Heart right ventricle (tissue), 16 donors: ENCODE data around the gene DGKE. TPM values are rescaled to one million over a fixed set of nuclear protein-coding genes. Genes with fewer than 3 reads are reported as not detected.

Experiments
- ATAC-seq, 8 donors: fragments of 200-7000 bp; cut with Tn5 transposase; one replicate each; pipeline ENCODE4 v1.9.1; 2020; ENCODE audit warnings: mild to moderate bottlenecking in 8 of 8, moderate library complexity in 8 of 8, moderate number of reproducible peaks in 1 of 8
- DNase-seq, 2 donors: peaks; one replicate each; pipeline ENCODE4 v3.0.0-alpha.2; 2020
- H3K27ac ChIP-seq, 10 donors: fragments of 200-600 bp; sonication (generic) in 2 of 10; one replicate each; pipeline versions ENCODE4 v1.5.0 to v1.8.0; 2020 to 2022; ENCODE audit warnings: mild to moderate bottlenecking in 3 of 10
- H3K27me3 ChIP-seq, 7 donors: fragments of 200-600 bp; one replicate each; pipeline ENCODE4 v1.8.0; 2021 to 2022; ENCODE audit warnings: mild to moderate bottlenecking in 2 of 7
- H3K36me3 ChIP-seq, 9 donors: fragments of 200-600 bp; sonication (generic) in 1 of 9; one replicate each; pipeline versions ENCODE4 v1.5.0 to v1.8.0; 2020 to 2022; ENCODE audit warnings: mild to moderate bottlenecking in 2 of 9
- H3K4me1 ChIP-seq, 9 donors: fragments of 200-600 bp; sonication (generic) in 1 of 9; one replicate each; pipeline versions ENCODE4 v1.5.0 to v1.8.0; 2020 to 2022; ENCODE audit warnings: mild to moderate bottlenecking in 4 of 9
- H3K4me3 ChIP-seq, 10 donors: fragments of 200-600 bp; sonication (generic) in 2 of 10; one replicate each; pipeline versions ENCODE4 v1.5.0 to v1.8.0; 2020 to 2022; ENCODE audit warnings: mild to moderate bottlenecking in 7 of 10, moderate library complexity in 2 of 10
- H3K9me3 ChIP-seq, 11 donors: fragments of 200-600 bp in 10 of 11; sonication (generic) in 2 of 11; one replicate each; pipeline versions ENCODE4 v1.5.0 to v1.8.0; 2013 to 2022; ENCODE audit warnings: mild to moderate bottlenecking in 2 of 11, control low read depth in 1 of 11, moderate library complexity in 1 of 11
- CTCF ChIP-seq, 9 donors: fragments of 200-600 bp; sonication (generic) in 2 of 9; IDR thresholded peaks; one replicate each; pipeline versions ENCODE4 v1.5.0 to v1.8.0; 2021 to 2022; ENCODE audit warnings: antibody characterized with exemption in 9 of 9, mild to moderate bottlenecking in 5 of 9, moderate library complexity in 1 of 9
- WGBS, 2 donors: extraction: QIAGEN DNeasy Blood & Tissue Kit; methylation state at CpG; one replicate each; pipeline ENCODE4 v1.1.7; 2013; ENCODE audit warnings: inconsistent platforms in 1 of 2; 5-methylcytosine and 5-hydroxymethylcytosine counted together
- intact Hi-C, 10 donors: fragments of 100-400 bp; cut with DNase I; formaldehyde crosslinking; loops; one replicate each; pipeline versions ENCODE4 v1.11.1 to v1.14.2; 2022
- polyA plus RNA-seq, 2 donors: library from polyadenylated mRNA; stranded (reverse); fragments of 200-250 nt; gene quantifications; one replicate each; pipeline ENCODE4 v1.2.3, GENCODE V29; 2013
- total RNA-seq, 10 donors: library from RNA; stranded (reverse); fragmentation: NEBNext Ultra II Directional in 3 of 10; extraction: Animal tissue kit (Norgen Biotek cat#: 25700) in 3 of 10; gene quantifications; one replicate each; pipeline versions ENCODE4 v1.2.1 to v1.2.4, GENCODE V29; 2021 to 2023
- donor health status: Arrhythmogenic right ventricular cardiomyopathy.
- donor health status: ischemic (EF 13 %, LVEDD 7.1; RV severe dilation, severe dysfunction).
- donor health status: healthy with polysubstance abuse.
- donor health status: DM: no; HTN: yes; CAD: no.
- donor health status: DM: no; HTN: no; CAD: no.
- donor health status: ischemic (EF 25% LVEDD 6.9; RV normal size, moderate dysfunction).
- donor health status: ischemic (EF 25% LVEDD 5.7; RV mildly dilated, moderate dysfunction).
- donor health status: healthy.
- donor health status: DM: yes; HTN: yes; CAD: no.
- donor health status: Ischemic cardiomyopathy.
- donor health status: ischemic (EF 35%, LVEDD 5.7; RV mildly dilated, moderate dysfunction).
- donor health status: nonischemic (EF 11% LVEDD 7.7; RV severe dilation, severe dysfunction).
- donor health status: DM: yes; HTN: yes; CAD: no.
- donor health status: PGD.
- donor health status: ischemic (EF 29% LVEDD 5.4; RV normal size, mild dysfunction).
- donor health status: nonischemic (EF 23%, LVEDD 6.1; RV moderate dilation, normal function).

The DGKE gene
- total and polyA plus RNA-seq, 12 donors, result 0.71 to 5.3 (median 2.7) TPM

GRCh38 chr17:56886288-56886731 lies 52.4 kb downstream of the DGKE start:
- Histone ChIP-seq H3K4me3 (no peak overlapping the region), H3K27me3 (no peaks in the 10 kb centered on the region), H3K4me1 (peaks cover 0 to 5% (median 0%) of the 10 kb centered on the region in 9 donors), H3K9me3 (peaks cover 0 to 16% (median 4%) of the 10 kb centered on the region in 11 donors), H3K36me3 (peaks cover 0 to 55% (median 17%) of the 10 kb centered on the region in 9 donors), H3K27ac (no peak overlapping the region)
- no peak for TF ChIP-seq CTCF (IDR thresholded peaks at IDR 0.05)
- DNase-seq (no peak), ATAC-seq (no peak)
- WGBS, 2 donors, result 84 to 85% methylated on average over 2 of the region's 2 CpGs
- intact Hi-C loops, result no loop called here

DNA sequence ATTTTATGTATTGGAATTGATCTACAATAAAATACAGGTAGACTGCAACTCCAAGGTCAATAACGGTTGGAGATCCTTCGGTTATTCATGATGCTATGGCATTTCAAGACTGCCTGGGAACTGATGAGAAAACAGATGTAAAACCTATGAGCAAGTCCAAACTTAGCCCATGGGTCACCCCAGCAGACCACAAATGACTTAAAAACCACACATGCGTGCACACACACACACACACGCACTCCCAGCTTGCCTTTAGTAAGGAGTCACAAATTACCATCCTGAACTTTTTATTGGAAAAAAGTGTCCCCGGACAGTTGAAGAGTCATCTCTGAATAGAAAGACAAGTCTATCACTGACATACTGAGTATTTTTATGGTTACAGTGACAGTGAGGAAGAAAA lies 53.2 kb downstream of the DGKE start:
- no peak for DNase-seq
- H3K9me3 ChIP-seq, result peaks cover 0 to 16% (median 4%) of the 10 kb centered on the region in 11 donors
- H3K27ac ChIP-seq, result no peak overlapping the region
- peaks cover 0 to 59% (median 19%) of the 10 kb centered on the region in 9 donors for H3K36me3 ChIP-seq
- no peak for TF ChIP-seq CTCF (IDR thresholded peaks at IDR 0.05)
- WGBS, 2 donors, result 97 to 98% methylated on average over 5 of the region's 5 CpGs
- intact Hi-C loops, result no loop called here
- ATAC-seq, result no peak
- H3K4me1 ChIP-seq, result peaks cover 0 to 5% (median 0%) of the 10 kb centered on the region in 9 donors
- H3K27me3 ChIP-seq, result no peaks in the 10 kb centered on the region
- H3K4me3 ChIP-seq, result no peak overlapping the region

DNA sequence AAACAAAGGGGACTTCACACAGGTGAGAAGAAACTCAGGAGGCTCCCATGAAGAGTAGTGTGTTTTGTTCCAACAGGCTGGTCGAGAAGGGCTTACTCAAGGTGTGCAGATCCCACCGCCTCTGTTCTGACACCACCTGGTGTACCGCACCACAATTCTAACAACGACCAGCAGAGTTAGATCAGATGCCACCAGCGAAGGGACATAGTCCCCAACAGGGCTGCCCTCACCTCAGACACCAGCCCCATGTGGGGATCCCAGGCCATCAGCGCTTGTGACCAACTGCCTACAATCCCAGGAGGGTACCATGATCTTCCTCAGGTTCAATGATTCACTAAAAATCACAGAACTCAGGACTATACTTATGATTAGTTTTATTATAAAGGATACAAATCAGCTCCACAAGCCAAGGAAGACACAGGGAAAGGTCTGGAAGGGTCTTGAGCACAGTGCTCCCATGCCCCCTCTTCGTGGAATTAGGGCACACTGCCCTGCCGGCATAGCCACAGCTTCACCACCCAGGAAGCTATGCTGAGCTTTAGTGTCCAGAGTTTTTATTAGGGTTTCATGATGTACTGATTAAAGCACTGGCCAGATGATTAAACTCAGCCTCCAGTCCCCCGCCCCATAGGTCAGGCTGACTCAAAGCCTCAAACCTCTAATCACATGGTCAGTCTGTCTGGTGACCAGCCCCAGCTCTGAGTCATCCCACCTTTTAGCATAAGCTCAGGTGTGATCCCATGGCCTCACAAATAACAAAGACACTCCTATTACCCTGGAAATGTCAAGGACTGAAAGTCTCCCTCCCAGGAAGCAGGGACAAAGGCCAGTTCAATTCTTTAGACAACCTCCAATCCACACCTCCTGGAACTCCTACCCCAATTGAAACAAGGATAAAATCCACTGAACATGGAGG lies 53.9 kb downstream of the DGKE start:
- ATAC-seq, result no peak
- TF ChIP-seq CTCF (IDR thresholded peaks at IDR 0.05), result no peak
- Histone ChIP-seq H3K9me3 (peaks cover 0 to 16% (median 4%) of the 10 kb centered on the region in 11 donors), H3K36me3 (peaks cover 0 to 66% (median 25%) of the 10 kb centered on the region in 9 donors), H3K4me1 (peaks cover 0 to 5% (median 0%) of the 10 kb centered on the region in 9 donors), H3K4me3 (no peak overlapping the region), H3K27me3 (no peaks in the 10 kb centered on the region), H3K27ac (no peak overlapping the region)
- intact Hi-C loops, result no loop called here
- DNase-seq, result no peak
- WGBS, 2 donors, result 94 to 98% methylated on average over 9 of the region's 9 CpGs

DNA sequence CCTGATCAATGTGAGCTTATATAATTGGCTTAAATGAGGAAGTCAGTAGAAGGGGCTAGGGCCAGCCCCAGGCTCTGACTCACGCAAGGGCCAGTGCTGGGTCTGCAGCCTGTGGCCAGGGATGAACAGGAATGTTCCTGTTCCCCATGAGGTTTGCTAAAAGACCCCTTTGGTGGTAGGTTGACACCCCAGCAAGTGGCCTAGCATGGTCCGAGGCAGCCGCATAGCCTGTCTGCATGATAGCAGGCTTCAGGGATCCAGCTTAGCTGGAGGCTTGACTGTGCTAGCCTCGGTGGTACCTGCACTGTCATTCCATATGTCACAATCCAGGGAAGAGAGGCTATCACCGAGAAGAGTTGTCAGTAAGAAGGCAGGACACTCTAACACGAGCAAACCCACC lies 56.4 kb downstream of the DGKE start:
- ATAC-seq (no peak), DNase-seq (no peak)
- H3K27ac ChIP-seq, result no peak overlapping the region
- H3K36me3 ChIP-seq, result peaks cover 0 to 92% (median 42%) of the 10 kb centered on the region in 9 donors
- 97 to 98% methylated on average over 6 of the region's 6 CpGs for WGBS, 2 donors
- no peak for TF ChIP-seq CTCF (IDR thresholded peaks at IDR 0.05)
- intact Hi-C loops, result loop anchor here in 5 of 10 donors (2.0 to 10.0 kb wide), 3 partner anchors 48 to 54 kb away; no protein-coding TSS in a partner anchor
- peaks cover 0 to 17% (median 0%) of the 10 kb centered on the region in 9 donors for H3K4me1 ChIP-seq
- peaks cover 0 to 16% (median 4%) of the 10 kb centered on the region in 11 donors for H3K9me3 ChIP-seq
- H3K4me3 ChIP-seq, result no peak overlapping the region
- H3K27me3 ChIP-seq, result no peaks in the 10 kb centered on the region
